ENCODE results near the gene SERPINE1.
"Not testable (repeated sequence)": the region's sequence is repeated elsewhere in the genome, so short reads cannot be mapped to it uniquely, and the experiment has no call there.

SERPINE1 gene

GRCh38 chr7:101126651-101127459 lies at the start of gene SERPINE1:
Gene SERPINE1 (plus strand): TSS chr7:101127104. CDS start chr7:101128394, 1,290 bp downstream.
- no peak within 1 kb of the TSS; the same call in 1 of the 2 replicates for H3K4me3 ChIP-seq (ENCODE audit: low read length)
- no peak for TF ChIP-seq ZNF274 (IDR thresholded peaks at IDR 0.05; ENCODE audit: low read depth, low read length)

DNA sequence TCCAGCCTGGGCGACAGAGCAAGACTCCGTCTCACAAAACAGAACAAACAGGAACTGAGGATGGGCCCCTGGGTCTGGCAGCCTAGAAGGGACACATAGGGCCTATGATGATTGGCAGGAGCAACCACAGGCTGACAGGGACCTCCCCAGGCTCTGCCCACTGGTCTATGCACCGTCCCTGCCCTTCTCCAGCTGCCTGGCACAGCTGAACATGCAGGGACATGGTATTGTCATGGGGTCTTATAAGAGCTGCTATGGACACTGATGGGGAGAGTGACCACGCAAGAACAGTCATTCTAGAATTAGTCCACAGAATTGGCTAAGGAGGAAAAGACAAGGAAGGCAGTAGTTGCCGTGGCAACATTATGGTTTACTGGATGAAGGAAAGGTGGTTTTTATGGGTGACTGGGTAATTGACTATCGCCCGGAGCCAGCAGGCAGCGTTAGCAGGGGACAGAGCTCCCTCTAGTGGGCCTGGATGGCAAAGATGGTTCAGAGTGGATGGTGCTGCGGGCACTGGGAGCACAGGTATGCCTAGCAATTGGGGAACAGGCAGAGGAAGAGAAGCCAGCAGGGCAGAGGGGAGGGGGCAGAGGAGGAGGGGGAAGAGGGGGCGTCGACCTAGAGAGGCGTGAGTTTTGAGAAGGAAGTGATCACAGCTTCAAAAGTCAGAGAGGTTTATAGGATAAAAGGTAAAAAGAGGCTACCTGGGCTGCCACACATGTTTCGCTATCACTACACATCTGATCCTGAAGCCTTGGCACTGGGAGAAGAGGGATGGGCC lies 49.4 kb upstream of the SERPINE1 start:
- no peak overlapping the region for H3K4me3 ChIP-seq (ENCODE audit: low read length)
- no peak for TF ChIP-seq ZNF274 (IDR thresholded peaks at IDR 0.05; ENCODE audit: low read depth, low read length)

- no peak for TF ChIP-seq ZNF274 (IDR thresholded peaks at IDR 0.05; ENCODE audit: low read depth, low read length)
- no peak overlapping the region for H3K4me3 ChIP-seq (ENCODE audit: low read length)
Measured at GRCh38 chr7:101081432-101081831, 45.5 kb upstream of the SERPINE1 start.

- peak overlapping the region; percentile 10; the same call in 1 of the 2 replicates for H3K4me3 ChIP-seq (ENCODE audit: low read length)
- TF ChIP-seq ZNF274 (IDR thresholded peaks at IDR 0.05; ENCODE audit: low read depth, low read length) = no peak
Measured at GRCh38 chr7:101084865-101085161, 42.1 kb upstream of the SERPINE1 start.

- no peak for TF ChIP-seq ZNF274 (IDR thresholded peaks at IDR 0.05; ENCODE audit: low read depth, low read length)
- H3K4me3 ChIP-seq (ENCODE audit: low read length) = peak within 1 kb of the TSS; percentile 90
Measured at GRCh38 chr7:101085162-101085964, 41.5 kb upstream of the SERPINE1 start, which contains the start of gene TRIM56. Gene TRIM56 (plus strand): TSS chr7:101085481. CDS start chr7:101087313, 1,832 bp downstream.

- TF ChIP-seq ZNF274 (IDR thresholded peaks at IDR 0.05; ENCODE audit: low read depth, low read length) = no peak
- H3K4me3 ChIP-seq (ENCODE audit: low read length) = no peak overlapping the region
Measured at GRCh38 chr7:101087334-101088068, 39.4 kb upstream of the SERPINE1 start.

DNA sequence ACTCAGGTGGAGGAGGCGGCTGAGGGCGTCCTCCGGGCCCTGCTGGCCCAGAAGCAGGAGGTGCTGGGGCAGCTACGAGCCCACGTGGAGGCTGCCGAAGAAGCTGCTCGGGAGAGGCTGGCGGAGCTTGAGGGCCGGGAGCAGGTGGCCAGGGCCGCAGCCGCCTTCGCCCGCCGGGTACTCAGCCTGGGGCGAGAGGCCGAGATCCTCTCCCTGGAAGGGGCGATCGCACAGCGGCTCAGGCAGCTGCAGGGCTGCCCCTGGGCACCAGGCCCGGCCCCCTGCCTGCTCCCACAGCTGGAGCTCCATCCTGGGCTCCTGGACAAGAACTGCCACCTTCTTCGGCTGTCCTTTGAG lies 38.9 kb upstream of the SERPINE1 start:
- H3K4me3 ChIP-seq (ENCODE audit: low read length) = no peak overlapping the region
- no peak for TF ChIP-seq ZNF274 (IDR thresholded peaks at IDR 0.05; ENCODE audit: low read depth, low read length)

GRCh38 chr7:101088858-101089529 lies 37.9 kb upstream of the SERPINE1 start:
- TF ChIP-seq ZNF274 (IDR thresholded peaks at IDR 0.05; ENCODE audit: low read depth, low read length) = no peak
- no peak overlapping the region for H3K4me3 ChIP-seq (ENCODE audit: low read length)

DNA sequence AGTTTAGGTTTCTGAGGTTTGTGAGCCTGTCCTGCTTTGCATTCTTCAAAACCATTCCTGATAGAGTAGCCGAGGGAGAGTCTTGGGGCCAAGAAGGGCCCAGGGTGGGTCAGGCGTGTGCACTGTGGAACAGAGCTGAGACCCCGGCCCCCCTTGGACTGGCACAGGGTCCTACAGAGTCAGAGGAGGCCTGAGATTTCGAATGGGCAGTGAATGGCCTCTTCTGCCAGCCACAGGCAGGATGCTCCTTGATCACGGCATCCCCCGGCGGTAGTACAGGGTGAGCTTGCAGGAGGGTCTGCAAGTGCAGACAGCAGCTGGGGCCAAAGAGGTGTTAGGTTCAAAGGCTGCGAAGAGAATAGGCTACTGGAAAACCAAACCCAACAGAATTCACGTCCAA lies 37.0 kb upstream of the SERPINE1 start:
- TF ChIP-seq ZNF274 (IDR thresholded peaks at IDR 0.05; ENCODE audit: low read depth, low read length) = no peak
- H3K4me3 ChIP-seq (ENCODE audit: low read length) = no peak overlapping the region

DNA sequence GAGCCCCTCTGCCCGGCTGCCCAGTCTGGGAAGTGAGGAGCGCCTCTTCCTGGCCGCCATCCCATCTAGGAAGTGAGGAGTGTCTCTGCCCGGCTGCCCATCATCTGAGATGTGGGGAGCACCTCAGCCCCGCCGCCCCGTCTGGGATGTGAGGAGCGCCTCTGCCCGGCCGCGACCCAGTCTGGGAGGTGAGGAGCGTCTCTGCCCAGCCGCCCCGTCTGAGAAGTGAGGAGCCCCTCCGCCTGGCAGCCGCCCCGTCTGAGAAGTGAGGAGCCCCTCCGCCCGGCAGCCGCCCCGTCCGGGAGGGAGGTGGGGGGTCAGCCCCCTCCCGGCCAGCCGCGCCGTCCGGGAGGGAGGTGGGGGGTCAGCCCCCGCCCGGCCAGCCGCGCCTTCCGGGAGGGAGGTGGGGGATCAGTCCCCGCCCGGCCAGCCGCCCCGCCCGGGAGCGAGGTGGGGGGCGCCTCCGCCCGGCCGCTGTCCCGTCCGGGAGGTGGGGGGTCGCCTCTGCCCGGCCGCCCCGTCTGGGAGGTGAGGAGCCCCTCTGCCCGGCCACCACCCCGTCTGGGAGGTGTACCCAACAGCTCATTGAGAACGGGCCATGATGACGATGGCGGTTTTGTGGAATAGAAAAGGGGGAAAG lies 34.5 kb upstream of the SERPINE1 start:
- H3K4me3 ChIP-seq (ENCODE audit: low read length) = not testable (repeated sequence)

DNA sequence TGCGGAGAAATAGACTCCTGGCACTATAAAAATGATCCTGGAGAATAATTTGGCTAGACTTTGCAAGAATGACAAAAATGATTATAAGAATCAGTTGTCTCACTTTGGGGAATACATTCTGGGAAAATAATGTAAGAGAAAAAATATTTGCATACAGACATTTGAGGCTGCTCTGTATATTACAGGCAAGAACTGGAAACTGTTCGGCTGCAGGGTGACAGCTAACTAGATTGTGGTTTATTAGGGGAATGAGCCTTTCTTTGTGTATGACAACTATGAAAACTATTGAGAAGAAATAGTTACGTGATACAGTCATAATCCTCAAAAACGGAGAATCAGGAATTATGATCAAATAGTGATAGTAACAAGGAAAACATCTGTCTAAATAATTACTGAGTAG lies 33.0 kb upstream of the SERPINE1 start:
- no peak overlapping the region for H3K4me3 ChIP-seq (ENCODE audit: low read length)
- TF ChIP-seq ZNF274 (IDR thresholded peaks at IDR 0.05; ENCODE audit: low read depth, low read length) = no peak

- no peak overlapping the region for H3K4me3 ChIP-seq (ENCODE audit: low read length)
- no peak for TF ChIP-seq ZNF274 (IDR thresholded peaks at IDR 0.05; ENCODE audit: low read depth, low read length)
Measured at GRCh38 chr7:101094376-101094775, 32.5 kb upstream of the SERPINE1 start.
